Gastroesophageal sphincter (tissue), 4 donors: Measurements from ENCODE around the gene CRHBP. TPM values are rescaled to one million over a fixed set of nuclear protein-coding genes. Genes with fewer than 3 reads are reported as not detected.
"Not testable (repeated sequence)": the region's sequence is repeated elsewhere in the genome, so short reads cannot be mapped to it uniquely, and the experiment has no call there.

Source experiments
- ATAC-seq: fragments of 150-250 bp; one replicate; pipeline ENCODE4 v1.9.1; 2016; ENCODE audit warnings: mild to moderate bottlenecking, moderate library complexity
- H3K27ac ChIP-seq, 4 donors: fragments of 200-600 bp; sonication (generic) in 3 of 4; 1 replicate in 3 of 4; 2 replicates in 1 of 4; pipeline ENCODE4 v1.5.1; 2016 to 2019
- H3K27me3 ChIP-seq: fragments of 200-600 bp; sonication (generic); one replicate; pipeline ENCODE4 v1.5.1; 2019
- H3K36me3 ChIP-seq, 2 donors: fragments of 200-600 bp; sonication (generic); one replicate each; pipeline ENCODE4 v1.5.1; 2019; ENCODE audit warnings: control low read depth in 1 of 2
- H3K4me1 ChIP-seq, 3 donors: fragments of 200-600 bp; sonication (generic); 1 replicate in 2 of 3; 2 replicates in 1 of 3; pipeline ENCODE4 v1.5.1; 2016 to 2019; ENCODE audit warnings: control low read depth in 2 of 3
- H3K4me3 ChIP-seq, 2 donors: fragments of 200-600 bp; sonication (generic); one replicate each; pipeline ENCODE4 v1.5.1; 2019; ENCODE audit warnings: mild to moderate bottlenecking in 1 of 2, moderate library complexity in 1 of 2
- H3K9me3 ChIP-seq, 3 donors: fragments of 200-600 bp; sonication (generic); one replicate each; pipeline ENCODE4 v1.5.1; 2017 to 2019; ENCODE audit warnings: control low read depth in 2 of 3
- CTCF ChIP-seq, 4 experiments: fragments of 200-600 bp in 2 of 4; fragments of 450-650 bp in 2 of 4; sonication (generic) in 1 of 4; IDR thresholded peaks; one replicate each; pipeline ENCODE4 v1.5.1; 2017 to 2019; ENCODE audit warnings: antibody characterized with exemption in 4 of 4, mild to moderate bottlenecking in 2 of 4, moderate library complexity in 2 of 4
- EP300 ChIP-seq: sonication (generic); formaldehyde crosslinking; IDR thresholded peaks from one replicate; pipeline ENCODE4 v1.6.1; 2017; ENCODE audit warnings: antibody characterized with exemption, mild to moderate bottlenecking
- POLR2A ChIP-seq, 2 donors: fragments of 450-650 bp; IDR thresholded peaks; one replicate each; pipeline ENCODE4 v1.6.1; 2017; ENCODE audit warnings: antibody characterized with exemption in 2 of 2, mild to moderate bottlenecking in 2 of 2, moderate library complexity in 1 of 2
- POLR2AphosphoS5 ChIP-seq: sonication (generic); formaldehyde crosslinking; IDR thresholded peaks from one replicate; pipeline ENCODE4 v1.6.1; 2017; ENCODE audit warnings: antibody characterized with exemption
- WGBS, 2 donors: methylation state at CpG; one replicate each; pipeline ENCODE4 v1.1.5; 2018; ENCODE audit warnings: low coverage in 1 of 2; 5-methylcytosine and 5-hydroxymethylcytosine counted together
- total RNA-seq, 4 donors: library from RNA; depleted of rRNA; stranded (reverse); fragments of >200 nt; gene quantifications; one replicate each; pipeline ENCODE4 v1.1.0, GENCODE V29; 2016

CRHBP gene
- total RNA-seq, 4 donors from 2014 or later: 1.7 to 4.0 (median 2.3) TPM; not detected in 1

GRCh38 chr5:76986825-76987526 is 34.1 kb downstream of the CRHBP start:
- WGBS, 2 donors: 22 to 45% methylated on average over 5 to 6 of the region's 6 CpGs
- no peak for ATAC-seq
- Histone ChIP-seq H3K36me3 (no peaks in the 10 kb centered on the region), H3K4me3 (no peak overlapping the region), H3K27me3 (peaks cover 5% of the 10 kb centered on the region), H3K9me3 (no peaks in the 10 kb centered on the region), H3K27ac (no peak overlapping the region), H3K4me1 (no peaks in the 10 kb centered on the region)
- no peak for TF ChIP-seq CTCF (IDR thresholded peaks at IDR 0.05)
- TF ChIP-seq POLR2AphosphoS5: no peak
- TF ChIP-seq POLR2A (IDR thresholded peaks at IDR 0.05): no peak
- no peak for TF ChIP-seq EP300

GRCh38 chr5:76990899-76991459 is 38.1 kb downstream of the CRHBP start:
- Histone ChIP-seq H3K9me3 (no peaks in the 10 kb centered on the region), H3K27me3 (no peaks in the 10 kb centered on the region), H3K27ac (no peak overlapping the region), H3K4me3 (no peak overlapping the region), H3K4me1 (no peaks in the 10 kb centered on the region), H3K36me3 (no peaks in the 10 kb centered on the region)
- WGBS, 2 donors: 65 to 82% methylated on average over 5 of the region's 5 CpGs
- ATAC-seq: no peak
- TF ChIP-seq POLR2AphosphoS5: no peak
- no peak for TF ChIP-seq POLR2A (IDR thresholded peaks at IDR 0.05)
- no peak for TF ChIP-seq CTCF (IDR thresholded peaks at IDR 0.05)
- TF ChIP-seq EP300: no peak

GRCh38 chr5:76993436-76993835 is 40.6 kb downstream of the CRHBP start:
- H3K36me3 ChIP-seq, H3K9me3 ChIP-seq, H3K4me3 ChIP-seq, ATAC-seq, H3K27me3 ChIP-seq, H3K27ac ChIP-seq, H3K4me1 ChIP-seq: not testable (repeated sequence)
- 89 to 100% methylated on average over 2 to 9 of the region's 9 CpGs for WGBS, 2 donors

GRCh38 chr5:76994337-76994736 is 41.5 kb downstream of the CRHBP start:
- Histone ChIP-seq H3K27ac (no peak overlapping the region), H3K27me3 (no peaks in the 10 kb centered on the region), H3K4me3 (no peak overlapping the region), H3K36me3 (no peaks in the 10 kb centered on the region), H3K4me1 (no peaks in the 10 kb centered on the region), H3K9me3 (no peaks in the 10 kb centered on the region)
- ATAC-seq: no peak
- 76% methylated on average over 5 to 6 of the region's 6 CpGs for WGBS, 2 donors
- TF ChIP-seq POLR2AphosphoS5: no peak
- TF ChIP-seq EP300: no peak
- no peak for TF ChIP-seq POLR2A (IDR thresholded peaks at IDR 0.05)
- TF ChIP-seq CTCF (IDR thresholded peaks at IDR 0.05): no peak

- H3K4me1 ChIP-seq, H3K27me3 ChIP-seq, ATAC-seq, H3K27ac ChIP-seq, H3K4me3 ChIP-seq, H3K9me3 ChIP-seq, H3K36me3 ChIP-seq: not testable (repeated sequence)
- 73 to 88% methylated on average over 3 of the region's 4 CpGs for WGBS, 2 donors
Observed at GRCh38 chr5:76998251-76998650, 45.4 kb downstream of the CRHBP start.

GRCh38 chr5:76999451-76999850 is 46.6 kb downstream of the CRHBP start:
- H3K36me3 ChIP-seq: no peaks in the 10 kb centered on the region
- H3K27me3 ChIP-seq: peaks cover 8% of the 10 kb centered on the region
- H3K9me3 ChIP-seq: no peaks in the 10 kb centered on the region
- H3K4me1 ChIP-seq: no peaks in the 10 kb centered on the region
- no peak overlapping the region for H3K4me3 ChIP-seq
- no peak for TF ChIP-seq POLR2A (IDR thresholded peaks at IDR 0.05)
- TF ChIP-seq CTCF (IDR thresholded peaks at IDR 0.05): no peak
- no peak for TF ChIP-seq POLR2AphosphoS5
- no peak for TF ChIP-seq EP300
- ATAC-seq: peak; percentile 22
- 50 to 100% methylated on average over 1 to 2 of the region's 2 CpGs for WGBS, 2 donors
- no peak overlapping the region for H3K27ac ChIP-seq
